Natural killer cell (primary cell): Measurements from ENCODE around the gene GEMIN5. TPM values are rescaled to one million over a fixed set of nuclear protein-coding genes. Genes with fewer than 3 reads are reported as not detected.

Experiments
- ATAC-seq, 3 donors: fragments of 150-1000 bp in 2 of 3; fragments of 200-7000 bp in 1 of 3; cut with Tn5 transposase; 1 replicate in 1 of 3; 2 replicates in 2 of 3; pipeline ENCODE4 v1.10.0; 2021; ENCODE audit warnings: mild to moderate bottlenecking in 2 of 3, moderate library complexity in 2 of 3
- DNase-seq, 2 donors: peaks; one replicate each; pipeline versions ENCODE4 v3.0.0 to v3.0.0-alpha.2; 2013 to 2021; ENCODE audit warnings: mixed read lengths in 1 of 2
- H3K27ac ChIP-seq: one replicate; pipeline ENCODE4 v1.5.1; 2013; ENCODE audit warnings: mild to moderate bottlenecking, low read length
- H3K27me3 ChIP-seq: one replicate; pipeline ENCODE4 v1.6.1; 2013; ENCODE audit warnings: low read length; ENCODE audit not compliant: control insufficient read depth, insufficient read depth
- H3K36me3 ChIP-seq: one replicate; pipeline ENCODE4 v1.6.1; 2013; ENCODE audit warnings: low read length; ENCODE audit not compliant: control insufficient read depth, insufficient read depth
- H3K4me1 ChIP-seq: one replicate; pipeline ENCODE4 v1.6.1; 2013; ENCODE audit warnings: low read length; ENCODE audit not compliant: control insufficient read depth, insufficient read depth
- H3K4me3 ChIP-seq: one replicate; pipeline ENCODE4 v1.5.1; 2013; ENCODE audit warnings: low read length
- H3K9me3 ChIP-seq: one replicate; pipeline ENCODE4 v1.6.1; 2013; ENCODE audit warnings: low read length; ENCODE audit not compliant: control insufficient read depth, insufficient read depth
- H3K27ac Mint-ChIP-seq, 2 donors: one replicate each; pipeline ENCODE4 v1.8.0; 2022; ENCODE audit warnings: mild to moderate bottlenecking in 2 of 2, mixed read lengths in 2 of 2, moderate library complexity in 1 of 2
- H3K27me3 Mint-ChIP-seq, 2 donors: one replicate each; pipeline ENCODE4 v1.8.0; 2022; ENCODE audit warnings: low read depth in 2 of 2, mixed read lengths in 2 of 2
- H3K36me3 Mint-ChIP-seq: one replicate; pipeline ENCODE4 v1.8.0; 2022; ENCODE audit warnings: mixed read lengths
- H3K4me1 Mint-ChIP-seq, 2 donors: one replicate each; pipeline ENCODE4 v1.8.0; 2022; ENCODE audit warnings: mixed read lengths in 2 of 2
- H3K4me3 Mint-ChIP-seq: one replicate; pipeline ENCODE4 v1.8.0; 2022; ENCODE audit warnings: mild to moderate bottlenecking, moderate library complexity, mixed read lengths
- H3K9me3 Mint-ChIP-seq, 2 donors: one replicate each; pipeline ENCODE4 v1.8.0; 2022; ENCODE audit warnings: mixed read lengths in 2 of 2
- CTCF ChIP-seq: fragments of 200-600 bp; IDR thresholded peaks from one replicate; pipeline ENCODE4 v1.8.0; 2022; ENCODE audit warnings: antibody characterized with exemption
- WGBS: methylation state at CpG from one replicate; pipeline ENCODE4 v1.1.7; 2013; ENCODE audit warnings: missing lambda C conversion rate; ENCODE audit not compliant: insufficient coverage; 5-methylcytosine and 5-hydroxymethylcytosine counted together
- intact Hi-C: fragments of 100-400 bp; cut with micrococcal nuclease; formaldehyde crosslinking; loops from one replicate; pipeline ENCODE4 v1.14.2; 2022
- total RNA-seq, 4 donors: library from RNA; stranded (reverse); fragments of 120-200 nt in 1 of 4; gene quantifications; one replicate each; pipeline versions ENCODE4 v1.2.3 to v1.2.4, GENCODE V29; 2013 to 2022

The GEMIN5 gene
- total RNA-seq, 3 donors from 2014 or later (not counting 1 experiment from before 2014, with no cell fraction given) = 6.3 to 12.7 (median 7.8) TPM

- no peak overlapping the region for H3K4me3 Mint-ChIP-seq
- no peaks in the 10 kb centered on the region for H3K9me3 Mint-ChIP-seq
- Histone ChIP-seq H3K9me3 (no peaks in the 10 kb centered on the region), H3K36me3 (no peaks in the 10 kb centered on the region), H3K27me3 (no peaks in the 10 kb centered on the region), H3K27ac (no peak overlapping the region), H3K4me3 (no peak overlapping the region), H3K4me1 (no peaks in the 10 kb centered on the region)
- TF ChIP-seq CTCF = no peak
- H3K27me3 Mint-ChIP-seq = no peaks in the 10 kb centered on the region
- DNase-seq (no peak), ATAC-seq (no peak)
- intact Hi-C loops = no loop called here
- H3K36me3 Mint-ChIP-seq = no peaks in the 10 kb centered on the region
- H3K4me1 Mint-ChIP-seq = no peaks in the 10 kb centered on the region
- no peak overlapping the region for H3K27ac Mint-ChIP-seq
- WGBS = 89% methylated on average over 5 of the region's 5 CpGs
These were observed 93.2 kb downstream of the GEMIN5 start for GRCh38 chr5:154844809-154845208.

GRCh38 chr5:154842689-154843530 is 95.1 kb downstream of the GEMIN5 start:
- ATAC-seq (no peak), DNase-seq (no peak)
- H3K4me1 ChIP-seq = no peaks in the 10 kb centered on the region
- Mint-ChIP-seq H3K27ac (no peak overlapping the region), H3K36me3 (no peaks in the 10 kb centered on the region), H3K27me3 (no peaks in the 10 kb centered on the region), H3K4me1 (no peaks in the 10 kb centered on the region), H3K9me3 (no peaks in the 10 kb centered on the region), H3K4me3 (no peak overlapping the region)
- TF ChIP-seq CTCF = no peak
- no peak overlapping the region for H3K27ac ChIP-seq
- H3K27me3 ChIP-seq = no peaks in the 10 kb centered on the region
- H3K9me3 ChIP-seq = no peaks in the 10 kb centered on the region
- intact Hi-C loops = no loop called here
- no peak overlapping the region for H3K4me3 ChIP-seq
- no peaks in the 10 kb centered on the region for H3K36me3 ChIP-seq
- WGBS = 96% methylated on average over 5 of the region's 6 CpGs

GRCh38 chr5:154841273-154841661 is 96.7 kb downstream of the GEMIN5 start:
- no peak overlapping the region for H3K27ac ChIP-seq
- intact Hi-C loops = no loop called here
- Mint-ChIP-seq H3K27ac (no peak overlapping the region), H3K36me3 (no peaks in the 10 kb centered on the region), H3K4me3 (no peak overlapping the region), H3K4me1 (no peaks in the 10 kb centered on the region), H3K9me3 (no peaks in the 10 kb centered on the region), H3K27me3 (no peaks in the 10 kb centered on the region)
- ATAC-seq = no peak
- H3K4me3 ChIP-seq = no peak overlapping the region
- no peaks in the 10 kb centered on the region for H3K4me1 ChIP-seq
- no peaks in the 10 kb centered on the region for H3K9me3 ChIP-seq
- no peaks in the 10 kb centered on the region for H3K27me3 ChIP-seq
- DNase-seq = no peak
- no peaks in the 10 kb centered on the region for H3K36me3 ChIP-seq
- no peak for TF ChIP-seq CTCF
